Naive thymus-derived CD4-positive, alpha-beta T cell (primary cell): ENCODE measurements around the gene EIF4EBP3. TPM values are rescaled to one million over a fixed set of nuclear protein-coding genes. Genes with fewer than 3 reads are reported as not detected.
A peak's percentile ranks its signal among the peaks of the same experiment; 100 is the strongest.
"Not testable (repeated sequence)": the region's sequence is repeated elsewhere in the genome, so short reads cannot be mapped to it uniquely, and the experiment has no call there.

Experiments
- ATAC-seq: fragments of 150-1000 bp; cut with Tn5 transposase; 2 replicates; pipeline ENCODE4 v1.10.0; 2021; ENCODE audit warnings: mild to moderate bottlenecking, moderate library complexity
- CTCF ChIA-PET: fragments of 350-600 bp; sonication (Branson Sonifier 250); formaldehyde crosslinking; loops from one replicate; lab custom pipeline; 2021; ENCODE audit warnings: antibody characterized with exemption; lab: Charles Lee
- POLR2A ChIA-PET: fragments of 350-600 bp; sonication (Branson Sonifier 250); formaldehyde crosslinking; loops from one replicate; lab custom pipeline; 2021; ENCODE audit warnings: antibody characterized with exemption, inconsistent platforms; lab: Charles Lee
- DNase-seq, 9 donors: peaks; one replicate each; pipeline versions ENCODE4 v3.0.0 to v3.0.0-alpha.2; 2020 to 2022; ENCODE audit warnings: mixed read lengths in 1 of 9
- H3K27ac ChIP-seq: one replicate; pipeline ENCODE4 v1.7.0; 2013; ENCODE audit warnings: mild to moderate bottlenecking, low read depth, low read length, moderate library complexity
- H3K27me3 ChIP-seq, 2 donors: one replicate each; pipeline ENCODE4 v1.7.0; 2013; ENCODE audit warnings: low read length in 2 of 2, mild to moderate bottlenecking in 2 of 2, moderate library complexity in 2 of 2; ENCODE audit not compliant: control insufficient read depth in 2 of 2, insufficient read depth in 2 of 2
- H3K36me3 ChIP-seq, 3 experiments: 1 replicate in 2 of 3; 2 replicates in 1 of 3; pipeline ENCODE4 v1.7.0; 2013; ENCODE audit warnings: low read length in 3 of 3, mild to moderate bottlenecking in 3 of 3, moderate library complexity in 1 of 3; ENCODE audit not compliant: insufficient read depth in 3 of 3, control insufficient read depth in 2 of 3
- H3K4me1 ChIP-seq, 2 donors: one replicate each; pipeline ENCODE4 v1.7.0; 2013; ENCODE audit warnings: low read length in 2 of 2, mild to moderate bottlenecking in 2 of 2, moderate library complexity in 1 of 2; ENCODE audit not compliant: control insufficient read depth in 2 of 2, insufficient read depth in 2 of 2
- H3K4me3 ChIP-seq: 2 replicates; pipeline ENCODE4 v1.7.0; 2013; ENCODE audit warnings: mild to moderate bottlenecking, low read length
- H3K9me3 ChIP-seq, 3 experiments: 1 replicate in 2 of 3; 2 replicates in 1 of 3; pipeline ENCODE4 v1.7.0; 2013; ENCODE audit warnings: low read length in 3 of 3; ENCODE audit not compliant: control insufficient read depth in 2 of 3
- H3K27ac Mint-ChIP-seq, 9 donors: one replicate each; pipeline ENCODE4 v1.8.0; 2020 to 2022; ENCODE audit warnings: mixed read lengths in 9 of 9, mild to moderate bottlenecking in 8 of 9, moderate library complexity in 5 of 9, inconsistent platforms in 2 of 9
- H3K27me3 Mint-ChIP-seq, 5 donors: one replicate each; pipeline ENCODE4 v1.8.0; 2021 to 2022; ENCODE audit warnings: mixed read lengths in 5 of 5, mild to moderate bottlenecking in 1 of 5
- H3K36me3 Mint-ChIP-seq, 5 donors: one replicate each; pipeline ENCODE4 v1.8.0; 2020 to 2022; ENCODE audit warnings: mixed read lengths in 5 of 5, mild to moderate bottlenecking in 3 of 5, inconsistent platforms in 1 of 5
- H3K4me1 Mint-ChIP-seq, 7 donors: one replicate each; pipeline ENCODE4 v1.8.0; 2020 to 2022; ENCODE audit warnings: mixed read lengths in 7 of 7, mild to moderate bottlenecking in 3 of 7, inconsistent platforms in 1 of 7
- H3K4me3 Mint-ChIP-seq, 10 donors: one replicate each; pipeline ENCODE4 v1.8.0; 2020 to 2022; ENCODE audit warnings: mild to moderate bottlenecking in 10 of 10, mixed read lengths in 10 of 10, moderate library complexity in 6 of 10, inconsistent platforms in 2 of 10
- H3K9me3 Mint-ChIP-seq, 11 donors: one replicate each; pipeline ENCODE4 v1.8.0; 2020 to 2022; ENCODE audit warnings: mixed read lengths in 11 of 11, mild to moderate bottlenecking in 4 of 11, inconsistent platforms in 1 of 11, moderate library complexity in 1 of 11
- intact Hi-C, 2 donors: fragments of 100-400 bp; cut with micrococcal nuclease; formaldehyde crosslinking; loops; one replicate each; pipeline ENCODE4 v1.15.1; 2023
- polyA plus RNA-seq, 2 donors: library from polyadenylated mRNA; unstranded; fragments of 300-500 nt; fragmentation: Illumina TruSeq; gene quantifications; one replicate each; pipeline ENCODE4 v1.2.3, GENCODE V29; 2021
- total RNA-seq, 6 experiments: library from RNA in 5 of 6; stranded (reverse) in 5 of 6; gene quantifications; 1 replicate in 5 of 6; 2 replicates in 1 of 6; pipeline ENCODE4 v1.2.3 and lab custom pipeline; 2021 to 2026

Gene EIF4EBP3
- total and polyA plus RNA-seq, 7 experiments from 2014 or later: 12.5 to 80.8 (median 19.3) TPM

DNA sequence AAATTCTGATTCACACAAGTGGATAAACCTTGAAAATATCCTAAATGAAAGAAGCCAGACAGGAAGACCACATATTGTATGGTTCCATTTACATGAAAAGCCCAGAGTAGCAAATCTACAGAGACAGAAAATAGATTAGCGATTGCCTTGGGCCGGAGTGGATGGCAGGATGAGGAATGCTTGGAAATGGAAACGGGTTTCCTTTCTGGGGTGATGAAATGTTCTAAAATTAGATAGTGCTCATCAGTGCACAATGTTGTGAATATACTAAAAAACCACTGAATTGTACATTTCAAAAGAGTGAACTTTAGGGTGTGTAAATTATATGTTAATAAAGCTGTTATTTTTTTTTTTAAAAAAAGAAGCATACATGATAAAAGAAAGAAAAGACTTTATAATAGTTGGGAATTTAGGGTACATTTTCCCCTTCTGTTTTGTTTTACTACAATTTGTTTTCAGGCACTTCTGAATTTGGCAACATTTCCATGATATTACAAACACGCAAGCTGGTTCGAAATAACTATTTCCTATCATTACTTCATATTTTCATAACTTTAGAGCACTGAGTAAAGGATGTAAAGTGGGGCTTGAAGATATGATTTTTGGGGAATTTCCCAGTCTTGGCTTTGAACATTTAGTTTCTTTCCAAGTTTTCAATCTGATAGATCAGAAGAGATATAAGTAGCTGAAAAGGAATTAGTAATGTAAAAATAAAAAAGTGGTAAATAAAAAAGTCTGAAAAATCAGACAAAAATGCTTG is 41.0 kb downstream of the EIF4EBP3 start:
- Mint-ChIP-seq H3K4me1 (peaks cover 0 to 2% (median 0%) of the 10 kb centered on the region in 7 donors), H3K27me3 (peaks cover 0 to 16% (median 4%) of the 10 kb centered on the region in 5 donors), H3K27ac (no peak overlapping the region), H3K36me3 (no peaks in the 10 kb centered on the region), H3K9me3 (peaks cover 0 to 6% (median 0%) of the 10 kb centered on the region in 11 donors), H3K4me3 (no peak overlapping the region)
- H3K36me3 ChIP-seq: no peaks in the 10 kb centered on the region
- intact Hi-C loops: no loop called here
- ATAC-seq (no peak), DNase-seq (no peak)
- H3K27me3 ChIP-seq: no peaks in the 10 kb centered on the region
- no peak overlapping the region for H3K27ac ChIP-seq
- POLR2A ChIA-PET: interaction anchor here (0.9 kb wide), 1 partner anchor 24 kb away, joined by 3 read pairs; the partner anchor contains the start of gene APBB3
- H3K4me1 ChIP-seq: no peaks in the 10 kb centered on the region
- CTCF ChIA-PET: no interaction called here
- H3K9me3 ChIP-seq: no peaks in the 10 kb centered on the region
- no peak overlapping the region for H3K4me3 ChIP-seq

DNA sequence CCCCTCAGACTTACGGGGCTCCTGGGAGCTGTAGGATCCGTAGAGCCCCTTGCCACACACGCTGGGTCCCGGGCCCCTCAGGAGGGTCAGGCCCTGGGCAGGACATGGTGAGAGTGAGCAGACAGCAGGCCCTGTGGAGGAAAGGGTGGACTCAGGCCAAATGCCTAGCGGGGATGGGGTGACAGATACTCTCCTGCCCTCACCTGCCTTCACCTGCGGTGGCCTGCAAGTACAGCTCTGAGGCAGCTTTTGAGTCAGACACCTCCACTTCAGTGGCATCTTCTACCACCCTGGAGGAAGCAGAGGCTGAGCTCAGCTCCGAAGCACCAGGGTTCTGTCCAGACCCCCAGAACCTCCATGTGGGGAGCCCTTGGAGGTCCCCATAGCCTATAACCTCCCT is 43.4 kb downstream of the EIF4EBP3 start:
- ChIA-PET POLR2A (no interaction called here), CTCF (no interaction called here)
- intact Hi-C loops: no loop called here
- DNase-seq (no peak), ATAC-seq (no peak)
- H3K27ac ChIP-seq: no peak overlapping the region
- H3K9me3 ChIP-seq: no peaks in the 10 kb centered on the region
- Mint-ChIP-seq H3K27me3 (peaks cover 0 to 13% (median 0%) of the 10 kb centered on the region in 5 donors), H3K27ac (peak overlapping the region in 1 of 9 donors; percentile 31), H3K36me3 (no peaks in the 10 kb centered on the region), H3K4me3 (no peak overlapping the region), H3K9me3 (peaks cover 0 to 2% (median 0%) of the 10 kb centered on the region in 11 donors), H3K4me1 (peaks cover 0 to 7% (median 0%) of the 10 kb centered on the region in 7 donors)
- H3K27me3 ChIP-seq: no peaks in the 10 kb centered on the region
- H3K4me1 ChIP-seq: no peaks in the 10 kb centered on the region
- H3K4me3 ChIP-seq: no peak overlapping the region
- H3K36me3 ChIP-seq: no peaks in the 10 kb centered on the region

DNA sequence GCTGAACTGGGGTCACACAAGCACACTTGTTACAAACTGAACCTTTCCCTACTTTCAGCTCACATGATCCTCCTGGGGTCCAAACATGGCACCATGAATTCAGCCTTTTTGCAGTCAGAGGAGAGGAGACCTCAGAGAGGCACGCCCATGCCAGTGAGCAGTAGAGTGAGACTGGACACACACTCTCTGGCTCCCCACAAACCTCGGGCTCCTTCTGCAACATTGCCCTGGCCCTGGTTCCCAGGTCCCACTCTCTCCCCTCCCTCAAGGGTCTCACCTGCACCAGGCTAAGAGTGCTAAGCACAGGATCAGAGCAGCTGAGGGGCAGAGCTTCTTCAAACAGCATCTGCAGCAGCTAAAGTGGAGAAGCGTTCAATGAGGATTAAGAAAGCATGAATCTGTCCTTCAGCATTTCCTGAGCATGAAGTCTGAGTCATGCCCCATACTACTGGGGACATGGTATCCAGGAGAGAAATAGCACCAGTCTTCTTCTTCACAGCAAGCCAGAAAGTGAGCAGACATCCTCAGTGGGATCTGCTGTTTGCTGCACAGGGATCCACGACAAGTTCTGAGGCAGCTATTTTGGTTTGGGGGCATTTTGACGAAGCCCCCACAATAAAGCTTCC is 44.4 kb downstream of the EIF4EBP3 start:
- intact Hi-C loops: no loop called here

DNA sequence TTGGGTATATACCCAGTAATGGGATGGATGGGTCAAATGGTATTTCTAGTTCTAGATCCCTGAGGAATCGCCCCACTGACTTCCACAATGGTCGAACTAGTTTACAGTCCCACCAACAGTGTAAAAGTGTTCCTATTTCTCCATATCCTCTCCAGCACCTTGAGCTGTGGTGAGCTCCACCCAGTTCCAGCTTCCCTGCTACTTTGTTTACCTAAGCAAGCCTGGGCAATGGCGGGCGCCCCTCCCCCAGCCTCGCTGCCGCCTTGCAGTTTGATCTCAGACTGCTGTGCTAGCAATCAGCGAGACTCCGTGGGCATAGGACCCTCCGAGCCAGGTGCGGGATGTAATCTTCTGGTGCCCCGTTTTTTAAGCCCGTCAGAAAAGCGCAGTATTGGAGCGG is 45.6 kb downstream of the EIF4EBP3 start:
- H3K27ac ChIP-seq, POLR2A ChIA-PET, H3K4me1 Mint-ChIP-seq, H3K9me3 ChIP-seq, H3K27ac Mint-ChIP-seq, DNase-seq, H3K36me3 Mint-ChIP-seq, H3K4me1 ChIP-seq, CTCF ChIA-PET, intact Hi-C loops, H3K36me3 ChIP-seq, ATAC-seq, H3K4me3 ChIP-seq, H3K27me3 ChIP-seq, H3K9me3 Mint-ChIP-seq: not testable (repeated sequence)
- Mint-ChIP-seq H3K4me3 (peak overlapping the region in 2 of 10 donors; percentile 33 to 45), H3K27me3 (peaks cover 0 to 10% (median 0%) of the 10 kb centered on the region in 5 donors)

More for the DNA sequence above, 44.4 kb downstream of the EIF4EBP3 start:
- Mint-ChIP-seq H3K27ac (no peak overlapping the region), H3K4me3 (no peak overlapping the region), H3K4me1 (peaks cover 0 to 7% (median 0%) of the 10 kb centered on the region in 7 donors), H3K36me3 (no peaks in the 10 kb centered on the region), H3K9me3 (peaks cover 0 to 2% (median 0%) of the 10 kb centered on the region in 11 donors), H3K27me3 (peaks cover 0 to 8% (median 0%) of the 10 kb centered on the region in 5 donors)
- ChIA-PET POLR2A (no interaction called here), CTCF (no interaction called here)
- Histone ChIP-seq H3K9me3 (no peaks in the 10 kb centered on the region), H3K4me3 (no peak overlapping the region), H3K27ac (no peak overlapping the region), H3K36me3 (no peaks in the 10 kb centered on the region), H3K27me3 (no peaks in the 10 kb centered on the region), H3K4me1 (no peaks in the 10 kb centered on the region)
- DNase-seq (no peak), ATAC-seq (peak; percentile 64)

DNA sequence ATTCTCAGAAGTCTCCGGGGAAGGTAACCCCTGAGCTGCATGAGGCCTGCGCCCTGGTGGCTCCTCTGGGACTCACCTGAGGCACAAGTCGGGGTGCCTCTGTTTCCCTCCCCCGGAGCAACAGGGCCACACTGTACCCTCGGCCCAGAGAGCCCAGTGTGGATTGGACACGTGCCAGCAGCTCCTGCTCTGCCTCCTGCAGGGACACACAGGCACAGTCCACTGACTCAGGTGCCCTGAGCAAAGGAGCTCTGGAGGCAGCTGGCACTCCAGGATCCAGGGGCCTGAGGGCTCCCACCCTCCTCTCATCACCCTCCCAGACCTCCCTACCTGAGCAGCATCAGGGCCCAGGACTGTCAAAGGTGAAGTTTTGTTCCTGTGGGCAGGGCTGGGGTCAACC is 46.7 kb downstream of the EIF4EBP3 start:
- Histone ChIP-seq H3K27ac (no peak overlapping the region), H3K36me3 (no peaks in the 10 kb centered on the region), H3K4me3 (no peak overlapping the region), H3K9me3 (no peaks in the 10 kb centered on the region), H3K4me1 (no peaks in the 10 kb centered on the region), H3K27me3 (no peaks in the 10 kb centered on the region)
- peaks cover 0 to 2% (median 0%) of the 10 kb centered on the region in 11 donors for H3K9me3 Mint-ChIP-seq
- H3K27ac Mint-ChIP-seq: no peak overlapping the region
- no peak overlapping the region for H3K4me3 Mint-ChIP-seq
- ChIA-PET CTCF (no interaction called here), POLR2A (no interaction called here)
- DNase-seq (no peak), ATAC-seq (no peak)
- H3K36me3 Mint-ChIP-seq: no peaks in the 10 kb centered on the region
- intact Hi-C loops: no loop called here
- peaks cover 0 to 6% (median 3%) of the 10 kb centered on the region in 5 donors for H3K27me3 Mint-ChIP-seq
- peaks cover 0 to 7% (median 0%) of the 10 kb centered on the region in 7 donors for H3K4me1 Mint-ChIP-seq

DNA sequence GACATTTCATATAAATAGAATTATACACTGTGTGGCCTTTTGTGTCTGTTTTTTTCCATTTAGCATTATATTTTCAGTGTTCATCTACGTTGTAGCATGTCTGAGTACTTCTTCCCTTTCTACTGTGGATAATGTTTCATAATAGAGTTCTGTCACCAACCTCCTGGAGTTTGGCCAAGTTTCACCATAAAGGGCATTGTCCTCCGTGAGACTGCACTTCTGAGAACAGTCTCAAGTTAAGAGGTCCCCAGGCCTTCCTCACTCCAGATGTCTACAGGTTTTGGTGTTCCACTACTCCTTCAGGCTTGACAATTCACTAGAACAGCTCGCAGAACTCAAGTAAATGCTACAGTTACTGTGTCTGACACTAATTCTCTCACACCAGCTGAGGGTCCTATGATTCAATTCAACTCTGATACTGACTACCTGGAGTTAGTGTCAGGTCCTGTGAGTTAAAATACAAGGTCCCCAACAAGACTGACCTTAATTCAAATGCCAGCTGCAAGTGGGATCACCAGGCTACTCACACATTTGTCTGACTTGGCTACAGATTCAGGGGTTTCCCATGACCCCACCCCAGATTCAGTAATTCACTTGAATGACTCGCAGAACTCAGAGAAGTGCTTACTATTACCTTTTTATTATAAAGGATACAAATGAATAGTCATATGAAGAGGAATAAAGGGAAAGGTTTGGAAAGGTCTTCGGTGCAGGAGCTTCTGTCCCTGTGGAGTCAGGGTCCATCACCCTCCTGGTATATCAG is 48.3 kb downstream of the EIF4EBP3 start:
- H3K27ac ChIP-seq: no peak overlapping the region
- CTCF ChIA-PET: no interaction called here
- intact Hi-C loops: no loop called here
- H3K4me1 ChIP-seq: no peaks in the 10 kb centered on the region
- no peak overlapping the region for H3K4me3 ChIP-seq
- H3K36me3 ChIP-seq: no peaks in the 10 kb centered on the region
- Mint-ChIP-seq H3K36me3 (no peaks in the 10 kb centered on the region), H3K4me1 (peaks cover 0 to 7% (median 0%) of the 10 kb centered on the region in 7 donors), H3K9me3 (peaks cover 0 to 2% (median 0%) of the 10 kb centered on the region in 11 donors), H3K27me3 (peaks cover 0 to 6% (median 3%) of the 10 kb centered on the region in 5 donors), H3K27ac (no peak overlapping the region), H3K4me3 (no peak overlapping the region)
- H3K27me3 ChIP-seq: no peaks in the 10 kb centered on the region
- no peaks in the 10 kb centered on the region for H3K9me3 ChIP-seq
- ATAC-seq (peak; percentile 72), DNase-seq (no peak)
- POLR2A ChIA-PET: interaction anchor here (1.5 kb wide), 1 partner anchor 27 kb away, joined by 3 read pairs; no protein-coding TSS in a partner anchor
